ENCODE measurements around the gene NUP210.

Gene NUP210

GRCh38 chr3:13303410-13303809 is 116.7 kb downstream of the NUP210 start:
- no peak for TF ChIP-seq REST (IDR thresholded peaks at IDR 0.05; ENCODE audit: insufficient read depth in 1 of 2, low read depth in 2 of 2, low read length in 2 of 2)
- no peak for TF ChIP-seq SIN3A (IDR thresholded peaks at IDR 0.05; ENCODE audit: borderline replicate concordance, insufficient read depth, low read length)
- TF ChIP-seq TAF1 (IDR thresholded peaks at IDR 0.05; ENCODE audit: borderline replicate concordance, insufficient read depth, low read length): no peak
- TF ChIP-seq POLR2AphosphoS5 (IDR thresholded peaks at IDR 0.05; ENCODE audit: low read depth, low read length): no peak
- no peak for TF ChIP-seq FOXP2 (optimal IDR thresholded peaks at IDR 0.05; ENCODE audit: borderline replicate concordance, extremely low read depth, extremely low read length, insufficient read depth)

GRCh38 chr3:13301286-13301987 is 118.7 kb downstream of the NUP210 start:
- TF ChIP-seq POLR2AphosphoS5 (IDR thresholded peaks at IDR 0.05; ENCODE audit: low read depth, low read length) (no peak), TAF1 (IDR thresholded peaks at IDR 0.05; ENCODE audit: borderline replicate concordance, insufficient read depth, low read length) (no peak), FOXP2 (optimal IDR thresholded peaks at IDR 0.05; ENCODE audit: borderline replicate concordance, extremely low read depth, extremely low read length, insufficient read depth) (no peak)

- TF ChIP-seq FOXP2 (optimal IDR thresholded peaks at IDR 0.05; ENCODE audit: borderline replicate concordance, extremely low read depth, extremely low read length, insufficient read depth) (no peak), TAF1 (IDR thresholded peaks at IDR 0.05; ENCODE audit: borderline replicate concordance, insufficient read depth, low read length) (no peak), SIN3A (IDR thresholded peaks at IDR 0.05; ENCODE audit: borderline replicate concordance, insufficient read depth, low read length) (no peak), REST (IDR thresholded peaks at IDR 0.05; ENCODE audit: insufficient read depth in 1 of 2, low read depth in 2 of 2, low read length in 2 of 2) (no peak), POLR2AphosphoS5 (IDR thresholded peaks at IDR 0.05; ENCODE audit: low read depth, low read length) (no peak)
Measured at GRCh38 chr3:13300546-13301285, 119.4 kb downstream of the NUP210 start.

GRCh38 chr3:13299531-13300155 is 120.5 kb downstream of the NUP210 start:
- TF ChIP-seq REST (IDR thresholded peaks at IDR 0.05; ENCODE audit: insufficient read depth in 1 of 2, low read depth in 2 of 2, low read length in 2 of 2) (no peak), SIN3A (IDR thresholded peaks at IDR 0.05; ENCODE audit: borderline replicate concordance, insufficient read depth, low read length) (no peak), FOXP2 (optimal IDR thresholded peaks at IDR 0.05; ENCODE audit: borderline replicate concordance, extremely low read depth, extremely low read length, insufficient read depth) (no peak), POLR2AphosphoS5 (IDR thresholded peaks at IDR 0.05; ENCODE audit: low read depth, low read length) (no peak)

GRCh38 chr3:13296662-13297061 is 123.5 kb downstream of the NUP210 start:
- TF ChIP-seq FOXP2 (optimal IDR thresholded peaks at IDR 0.05; ENCODE audit: borderline replicate concordance, extremely low read depth, extremely low read length, insufficient read depth) (no peak), REST (IDR thresholded peaks at IDR 0.05; ENCODE audit: insufficient read depth in 1 of 2, low read depth in 2 of 2, low read length in 2 of 2) (no peak), POLR2AphosphoS5 (IDR thresholded peaks at IDR 0.05; ENCODE audit: low read depth, low read length) (no peak), SIN3A (IDR thresholded peaks at IDR 0.05; ENCODE audit: borderline replicate concordance, insufficient read depth, low read length) (no peak), TAF1 (IDR thresholded peaks at IDR 0.05; ENCODE audit: borderline replicate concordance, insufficient read depth, low read length) (no peak)

Measured in PFSK-1 (cell line).